HT-29 (cell line): ENCODE data around the gene FOXG1. TPM values are rescaled to one million over a fixed set of nuclear protein-coding genes. Genes with fewer than 3 reads are reported as not detected.
A peak's percentile ranks its signal among the peaks of the same experiment; 100 is the strongest.

Experiments
- DNase-seq: peaks from one replicate; pipeline ENCODE4 v3.0.0-alpha.2; 2015; ENCODE audit warnings: low spot score
- total RNA-seq: library from RNA; depleted of rRNA; stranded (reverse); fragments of >200 nt; shearing (Covaris generic); gene quantifications from 2 replicates; pipeline ENCODE4 v1.2.3, GENCODE V29; 2014; rRNA removed

Gene FOXG1
- not detected in 2 replicates for total RNA-seq

DNA sequence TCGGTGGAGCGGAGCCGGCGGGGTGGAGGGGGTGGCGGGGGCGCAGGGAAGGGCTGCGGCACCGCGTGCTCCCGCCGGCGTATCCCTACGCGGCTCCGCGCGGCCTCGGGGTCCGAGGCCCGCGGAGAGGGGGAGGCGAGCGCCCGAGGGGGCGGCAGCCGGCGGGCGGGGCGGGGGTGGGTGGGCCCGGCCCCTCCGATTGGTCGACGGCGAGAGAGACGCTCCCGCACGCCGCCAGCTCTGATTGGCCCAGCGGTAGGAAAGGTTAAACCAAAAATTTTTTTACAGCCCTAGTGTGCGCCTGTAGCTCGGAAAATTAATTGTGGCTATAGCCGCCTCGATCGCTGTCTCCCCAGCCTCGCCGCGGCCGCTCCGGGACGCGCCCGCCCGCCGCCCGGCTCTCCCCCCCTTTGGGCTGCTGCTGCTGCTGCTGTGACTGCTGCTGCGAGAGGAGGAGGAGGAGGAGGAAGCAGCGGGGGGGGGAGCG, at the start of gene FOXG1:
TSS of gene FOXG1 (plus strand) at position 319 of the 487 bp plus-strand sequence. CDS start 493 bp downstream, outside the sequence.
- DNase-seq = no peak

DNA sequence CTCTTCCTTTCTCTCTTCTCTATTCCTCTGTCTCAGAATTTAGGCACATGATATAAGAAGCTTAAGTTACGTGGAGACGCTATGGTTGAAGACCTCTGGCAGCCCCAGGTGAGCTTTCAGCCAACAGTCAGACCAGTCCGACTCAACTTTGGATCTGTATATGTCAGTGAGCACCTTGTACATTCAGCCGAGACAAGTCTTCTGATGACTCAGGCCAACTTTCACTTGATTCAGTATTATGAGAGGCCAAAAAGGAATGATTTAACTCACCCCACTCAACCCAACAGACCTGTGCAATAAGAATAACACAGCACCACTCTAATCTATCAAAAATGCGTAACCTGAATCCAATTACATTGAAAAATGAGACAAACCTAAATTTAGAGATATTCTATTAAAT, 47.5 kb upstream of the FOXG1 start:
- DNase-seq = no peak

DNA sequence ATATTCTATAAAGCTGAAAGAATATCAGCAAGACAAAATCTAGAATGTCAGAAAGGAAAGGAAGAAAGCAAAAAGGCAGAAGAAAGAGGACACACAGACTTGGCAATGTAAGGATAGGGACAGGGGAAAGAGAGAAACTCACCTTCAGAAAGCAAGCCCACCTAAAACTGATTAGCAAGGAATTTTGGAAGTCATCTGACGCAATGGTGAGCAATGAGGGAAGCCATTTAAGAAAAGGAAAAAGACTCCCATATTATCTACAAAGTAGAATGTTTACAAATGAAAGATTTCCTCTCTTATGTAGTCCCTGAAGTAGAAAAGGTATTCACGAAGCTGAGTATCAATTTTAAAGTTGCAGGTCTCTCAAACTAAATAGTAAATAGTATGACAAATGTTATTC, 35.2 kb upstream of the FOXG1 start:
- no peak for DNase-seq

GRCh38 chr14:28742171-28742846, 24.3 kb upstream of the FOXG1 start:
- no peak for DNase-seq

DNA sequence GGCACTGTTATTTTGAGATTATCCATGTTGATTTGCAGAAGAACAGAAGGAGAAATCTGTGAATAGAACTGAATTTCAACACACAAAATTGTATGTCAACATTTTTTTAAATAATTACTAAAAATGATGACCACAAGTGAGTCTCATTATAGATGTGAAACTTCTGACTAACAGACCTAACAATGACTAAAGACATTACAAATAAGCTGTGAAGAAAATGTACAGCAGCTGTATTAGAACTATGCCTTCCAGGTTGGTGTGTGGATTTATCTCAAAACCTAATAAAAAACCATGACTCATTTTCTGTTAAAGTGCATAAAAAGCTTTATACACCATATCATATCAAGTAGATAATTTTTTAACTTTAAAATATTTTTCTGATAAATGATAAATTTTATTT, 22.5 kb upstream of the FOXG1 start:
- no peak for DNase-seq

DNA sequence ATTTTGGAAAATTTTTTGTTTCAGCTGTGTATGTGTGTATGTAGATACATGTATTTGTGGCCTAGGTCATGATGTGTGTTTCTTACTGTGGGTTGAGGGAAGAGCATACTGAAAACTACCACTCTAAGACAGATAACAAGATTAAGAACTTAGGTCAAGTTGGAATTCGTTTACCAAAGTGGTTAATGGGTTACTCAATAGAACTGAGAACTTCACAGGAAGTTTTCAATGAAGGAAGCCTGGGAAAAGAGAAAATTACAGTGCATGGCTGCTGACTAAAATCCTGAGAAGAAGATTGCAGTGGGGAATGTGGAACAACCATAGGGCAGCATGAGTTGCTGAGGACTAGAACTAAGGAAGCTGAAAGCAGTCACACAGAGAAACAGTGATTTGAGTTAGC, 21.4 kb upstream of the FOXG1 start:
- no peak for DNase-seq

GRCh38 chr14:28746247-28746646, 20.3 kb upstream of the FOXG1 start:
- no peak for DNase-seq

DNA sequence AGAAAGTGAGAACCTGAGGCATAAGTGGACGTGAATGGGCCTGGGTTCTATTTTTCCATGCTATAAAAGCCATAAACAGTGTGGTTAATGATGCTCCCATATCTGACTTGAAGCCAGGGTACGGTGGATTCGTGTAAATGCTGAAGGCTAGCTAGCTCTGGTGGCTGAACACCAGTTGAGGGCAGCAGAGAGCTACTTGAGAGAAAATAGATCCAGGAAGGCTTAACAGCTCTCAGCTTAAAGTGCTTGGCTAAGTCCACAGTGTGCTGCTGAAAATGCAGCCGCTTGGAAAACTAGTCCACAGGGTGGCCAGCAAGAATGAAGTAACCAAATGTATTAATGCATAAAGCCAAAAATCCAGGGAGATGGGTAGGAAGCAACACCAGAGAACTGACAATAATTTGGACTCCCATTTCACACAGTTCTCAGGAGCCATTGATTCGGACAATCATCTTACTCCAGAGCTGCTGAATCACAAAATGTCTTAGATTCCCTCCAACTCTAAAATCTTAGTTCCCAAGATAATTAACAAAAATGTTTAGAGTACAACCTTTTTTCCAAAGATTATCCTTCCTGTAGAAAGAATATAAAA, 15.0 kb upstream of the FOXG1 start:
- DNase-seq = peak; percentile 54

- DNase-seq = peak; percentile 54
Measured at GRCh38 chr14:28754209-28754985, 12.2 kb upstream of the FOXG1 start.

DNA sequence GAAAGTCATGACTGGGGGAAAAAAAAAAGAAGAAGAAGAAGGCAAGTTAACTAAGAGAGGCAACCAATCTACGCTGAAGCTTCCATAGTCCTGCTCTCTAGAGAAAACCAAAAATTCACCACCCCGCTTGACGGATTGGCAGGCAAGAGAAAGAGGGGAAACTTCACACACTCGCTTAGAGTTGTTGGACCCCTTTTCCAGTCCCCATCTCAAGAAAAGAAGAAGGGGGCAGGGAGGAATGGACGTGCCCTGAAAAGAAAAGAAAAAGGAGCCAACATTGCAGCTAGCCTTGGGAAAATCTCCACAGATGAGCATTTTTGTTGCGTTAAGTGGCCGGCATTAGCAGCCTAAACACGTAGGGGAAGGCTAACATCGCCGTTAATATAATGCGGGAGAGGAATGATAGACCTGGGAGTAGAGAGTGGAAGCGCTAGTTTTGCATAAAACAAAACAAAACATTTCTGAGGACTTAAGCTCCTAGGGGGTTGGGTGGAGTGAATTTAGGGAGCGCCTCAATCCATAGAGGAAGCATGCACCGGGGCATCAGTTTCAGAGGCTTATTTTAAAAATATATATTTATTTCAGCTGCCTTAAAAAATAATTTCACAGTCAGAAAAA, 11.3 kb upstream of the FOXG1 start:
- DNase-seq = no peak

GRCh38 chr14:28755884-28756268, 10.7 kb upstream of the FOXG1 start:
- no peak for DNase-seq

GRCh38 chr14:28756269-28756883, 10.2 kb upstream of the FOXG1 start:
- DNase-seq = no peak

- peak; percentile 25 for DNase-seq
Measured at GRCh38 chr14:28756884-28757570, 9.6 kb upstream of the FOXG1 start.

- DNase-seq = no peak
Measured at GRCh38 chr14:28757786-28758185, 8.8 kb upstream of the FOXG1 start.

- DNase-seq = no peak
Measured at GRCh38 chr14:28758253-28758884, 8.2 kb upstream of the FOXG1 start.

DNA sequence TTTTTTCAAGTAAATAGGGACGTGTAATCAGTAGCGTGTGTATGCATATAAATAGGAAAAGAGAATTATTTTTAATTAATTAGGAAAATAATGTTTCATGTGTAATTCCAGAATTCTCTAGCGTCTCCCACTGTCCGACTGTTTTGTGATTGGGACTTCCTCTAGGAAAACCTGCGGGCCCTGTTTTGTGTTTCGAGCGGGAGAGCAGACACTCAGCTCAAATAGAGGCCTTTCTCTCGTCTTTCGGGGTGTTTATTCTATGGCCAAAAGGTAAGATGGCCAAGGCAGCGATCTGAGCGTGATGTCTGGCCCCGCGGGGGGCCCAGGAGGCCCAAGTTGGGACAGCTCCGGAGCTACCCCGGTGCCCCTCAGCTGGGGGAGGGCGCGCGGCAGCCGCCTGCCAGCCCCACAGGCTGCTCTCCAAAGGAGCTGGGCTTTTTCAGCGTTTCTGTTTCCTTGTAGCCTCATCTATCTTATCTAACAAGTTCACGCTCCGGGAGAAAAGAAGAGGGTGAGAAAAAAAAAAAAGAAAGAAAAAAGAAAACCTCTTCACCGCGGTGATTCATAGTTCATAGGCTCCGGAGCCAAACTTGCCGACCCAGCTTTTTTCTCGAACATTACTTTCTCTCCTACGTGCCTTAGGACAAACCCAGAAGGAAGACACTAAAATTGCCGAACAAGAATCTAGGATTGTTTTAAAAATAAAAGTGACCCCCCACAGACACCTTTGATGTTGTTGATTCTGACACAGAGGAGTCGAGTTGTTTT, 7.5 kb upstream of the FOXG1 start:
- DNase-seq = no peak

- no peak for DNase-seq
Measured at GRCh38 chr14:28759653-28760313, 6.8 kb upstream of the FOXG1 start.

GRCh38 chr14:28760431-28760996, 6.1 kb upstream of the FOXG1 start:
- no peak for DNase-seq
